Activated B cell treated with CpG ODN at 0.5 μM for 24 hours (primary cell): ENCODE results near the gene UGT2A1. TPM values are rescaled to one million over a fixed set of nuclear protein-coding genes. Genes with fewer than 3 reads are reported as not detected.

Experiments
- ATAC-seq: fragments of 200-7000 bp; cut with Tn5 transposase; one replicate; pipeline ENCODE4 v1.10.0; 2021; ENCODE audit warnings: low read depth, mild to moderate bottlenecking, moderate library complexity
- CTCF ChIA-PET: fragments of 350-600 bp; sonication (Branson Sonifier 250); formaldehyde crosslinking; loops from one replicate; lab custom pipeline; 2021; ENCODE audit warnings: antibody characterized with exemption; lab: Charles Lee
- POLR2A ChIA-PET: fragments of 350-600 bp; sonication (Branson Sonifier 250); formaldehyde crosslinking; loops from one replicate; lab custom pipeline; 2021; ENCODE audit warnings: antibody characterized with exemption; lab: Charles Lee
- DNase-seq: peaks from one replicate; pipeline ENCODE4 v3.0.0; 2022
- H3K27ac Mint-ChIP-seq: one replicate; pipeline ENCODE4 v1.8.0; 2020; ENCODE audit warnings: mixed read lengths
- H3K27me3 Mint-ChIP-seq: one replicate; pipeline ENCODE4 v1.8.0; 2021; ENCODE audit warnings: mixed read lengths
- H3K36me3 Mint-ChIP-seq: one replicate; pipeline ENCODE4 v1.8.0; 2021; ENCODE audit warnings: low read depth, mixed read lengths
- H3K4me1 Mint-ChIP-seq: one replicate; pipeline ENCODE4 v1.8.0; 2021; ENCODE audit warnings: mixed read lengths
- H3K4me3 Mint-ChIP-seq: one replicate; pipeline ENCODE4 v1.8.0; 2020; ENCODE audit warnings: mild to moderate bottlenecking, mixed read lengths
- H3K9me3 Mint-ChIP-seq: one replicate; pipeline ENCODE4 v1.8.0; 2020; ENCODE audit warnings: mixed read lengths
- intact Hi-C: fragments of 100-400 bp; cut with micrococcal nuclease; formaldehyde crosslinking; loops from one replicate; pipeline ENCODE4 v1.15.1; 2024
- total RNA-seq: library from RNA; stranded (reverse); gene quantifications from 2 replicates; pipeline ENCODE4 v1.2.3, GENCODE V29; 2022
- TF ChIP-seq, protein P1 (sequence below): fragments of 200-600 bp; IDR thresholded peaks from one replicate; pipeline ENCODE4 v1.8.0; 2022; ENCODE audit warnings: antibody characterized with exemption, mild to moderate bottlenecking

UGT2A1 gene
- total RNA-seq, 1 donor from 2014 or later, result not detected

DNA sequence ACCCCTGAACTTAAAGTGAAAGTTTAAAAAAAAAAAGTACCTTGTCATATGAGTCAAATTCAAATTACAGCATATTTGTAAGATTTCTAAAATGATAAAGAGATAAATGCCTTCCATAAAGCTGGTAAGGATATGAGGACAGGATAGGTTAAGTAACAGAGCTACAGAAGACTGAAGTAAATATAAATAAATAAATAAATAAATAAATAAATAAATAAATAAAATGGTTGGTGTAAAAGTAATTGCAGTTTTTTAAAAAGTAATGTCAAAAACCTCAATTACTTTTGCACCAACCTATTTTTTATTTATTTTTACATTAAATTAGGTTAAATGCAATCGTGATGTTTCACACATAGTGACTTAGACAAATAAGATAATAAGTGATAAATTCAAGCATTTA lies 75.8 kb downstream of the UGT2A1 start:
- H3K4me1 Mint-ChIP-seq, result no peaks in the 10 kb centered on the region
- no peak for DNase-seq
- ATAC-seq, result no peak
- ChIA-PET CTCF (no interaction called here), POLR2A (no interaction called here)
- H3K27ac Mint-ChIP-seq, result no peak overlapping the region
- no peak overlapping the region for H3K4me3 Mint-ChIP-seq
- no peaks in the 10 kb centered on the region for H3K9me3 Mint-ChIP-seq
- intact Hi-C loops, result no loop called here
- no peaks in the 10 kb centered on the region for H3K36me3 Mint-ChIP-seq
- TF ChIP-seq, protein P1, sequence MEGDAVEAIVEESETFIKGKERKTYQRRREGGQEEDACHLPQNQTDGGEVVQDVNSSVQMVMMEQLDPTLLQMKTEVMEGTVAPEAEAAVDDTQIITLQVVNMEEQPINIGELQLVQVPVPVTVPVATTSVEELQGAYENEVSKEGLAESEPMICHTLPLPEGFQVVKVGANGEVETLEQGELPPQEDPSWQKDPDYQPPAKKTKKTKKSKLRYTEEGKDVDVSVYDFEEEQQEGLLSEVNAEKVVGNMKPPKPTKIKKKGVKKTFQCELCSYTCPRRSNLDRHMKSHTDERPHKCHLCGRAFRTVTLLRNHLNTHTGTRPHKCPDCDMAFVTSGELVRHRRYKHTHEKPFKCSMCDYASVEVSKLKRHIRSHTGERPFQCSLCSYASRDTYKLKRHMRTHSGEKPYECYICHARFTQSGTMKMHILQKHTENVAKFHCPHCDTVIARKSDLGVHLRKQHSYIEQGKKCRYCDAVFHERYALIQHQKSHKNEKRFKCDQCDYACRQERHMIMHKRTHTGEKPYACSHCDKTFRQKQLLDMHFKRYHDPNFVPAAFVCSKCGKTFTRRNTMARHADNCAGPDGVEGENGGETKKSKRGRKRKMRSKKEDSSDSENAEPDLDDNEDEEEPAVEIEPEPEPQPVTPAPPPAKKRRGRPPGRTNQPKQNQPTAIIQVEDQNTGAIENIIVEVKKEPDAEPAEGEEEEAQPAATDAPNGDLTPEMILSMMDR, result no peak
- H3K27me3 Mint-ChIP-seq, result no peaks in the 10 kb centered on the region

DNA sequence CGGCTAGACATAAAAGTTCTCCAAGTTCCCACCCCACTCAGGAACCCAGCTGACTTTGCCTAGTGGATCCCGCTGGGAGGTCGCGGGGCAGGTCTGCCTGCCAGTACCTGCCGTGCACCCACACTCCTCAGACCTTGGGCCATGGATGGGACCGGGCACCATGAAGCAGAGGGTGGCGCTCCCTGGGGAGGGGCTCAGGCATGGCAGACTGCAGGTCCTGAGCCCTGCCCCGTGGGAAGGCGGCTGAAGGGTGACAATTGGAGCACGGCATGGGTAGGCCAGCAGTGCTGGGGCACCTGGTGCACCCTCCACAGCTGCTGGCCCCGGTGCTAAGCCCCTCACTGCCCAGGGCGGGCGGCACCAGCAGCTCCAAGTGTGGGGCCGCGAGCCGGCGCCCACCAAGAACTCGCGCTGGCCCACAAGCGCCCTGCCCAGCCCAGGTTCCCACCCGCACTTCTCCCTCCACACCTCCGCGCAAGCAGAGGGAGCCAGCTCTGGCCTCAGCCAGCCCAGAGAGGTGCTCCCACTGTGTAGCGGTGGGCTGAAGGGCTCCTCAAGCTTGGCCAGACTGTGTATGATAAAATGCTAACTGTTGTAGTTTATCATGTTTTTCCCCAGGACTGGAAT lies 76.7 kb downstream of the UGT2A1 start:
- CTCF ChIA-PET, result no interaction called here
- ATAC-seq, result no peak
- intact Hi-C loops, result no loop called here

DNA sequence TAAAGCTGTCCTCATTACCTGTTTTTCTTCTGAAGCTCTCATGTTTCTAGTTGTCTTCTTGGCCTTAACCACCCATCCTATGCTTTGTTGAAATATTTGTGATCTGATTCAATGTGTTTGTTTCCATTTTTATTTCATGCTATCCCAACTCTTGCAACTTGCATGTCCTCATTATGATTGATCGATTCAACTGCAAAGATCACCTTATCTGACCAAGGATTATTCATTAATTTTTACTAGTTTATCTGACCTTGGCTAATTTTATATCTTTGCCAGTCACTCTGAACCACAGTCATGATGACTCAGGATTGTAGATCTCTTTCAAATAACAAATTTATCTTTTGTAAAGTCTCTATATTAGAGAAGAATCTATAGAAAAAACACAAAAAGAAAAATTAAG lies 84.3 kb downstream of the UGT2A1 start:
- Mint-ChIP-seq H3K9me3 (peaks cover 1% of the 10 kb centered on the region), H3K27me3 (no peaks in the 10 kb centered on the region), H3K36me3 (no peaks in the 10 kb centered on the region), H3K4me1 (no peaks in the 10 kb centered on the region), H3K27ac (no peak overlapping the region), H3K4me3 (no peak overlapping the region)
- TF ChIP-seq, protein P1, result no peak
- CTCF ChIA-PET, result no interaction called here
- POLR2A ChIA-PET, result no interaction called here
- ATAC-seq (no peak), DNase-seq (no peak)
- intact Hi-C loops, result no loop called here

More for the DNA sequence above, 76.7 kb downstream of the UGT2A1 start:
- Mint-ChIP-seq H3K27ac (no peak overlapping the region), H3K9me3 (no peaks in the 10 kb centered on the region), H3K27me3 (no peaks in the 10 kb centered on the region), H3K4me3 (no peak overlapping the region), H3K4me1 (no peaks in the 10 kb centered on the region), H3K36me3 (no peaks in the 10 kb centered on the region)
- TF ChIP-seq, protein P1, result no peak
- no peak for DNase-seq
- POLR2A ChIA-PET, result no interaction called here

DNA sequence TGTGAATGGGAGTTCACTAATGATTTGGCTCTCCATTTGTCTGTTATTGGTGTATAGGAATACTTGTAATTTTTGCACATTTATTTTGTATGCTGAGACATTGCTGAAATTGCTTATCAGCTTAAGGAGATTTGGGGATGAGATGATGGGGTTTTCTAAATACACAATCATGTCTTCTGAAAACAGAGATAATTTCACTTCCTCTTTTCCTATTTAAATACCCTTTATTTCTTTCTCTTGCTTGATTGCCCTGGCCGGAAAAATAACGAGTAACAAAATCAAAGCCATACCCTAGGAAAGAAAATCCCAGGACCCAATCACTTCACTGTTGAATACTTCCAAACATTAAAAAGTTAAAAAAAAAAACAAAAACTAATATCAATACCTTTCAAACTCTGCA lies 89.6 kb downstream of the UGT2A1 start:
- TF ChIP-seq, protein P1, result no peak
- POLR2A ChIA-PET, result no interaction called here

DNA sequence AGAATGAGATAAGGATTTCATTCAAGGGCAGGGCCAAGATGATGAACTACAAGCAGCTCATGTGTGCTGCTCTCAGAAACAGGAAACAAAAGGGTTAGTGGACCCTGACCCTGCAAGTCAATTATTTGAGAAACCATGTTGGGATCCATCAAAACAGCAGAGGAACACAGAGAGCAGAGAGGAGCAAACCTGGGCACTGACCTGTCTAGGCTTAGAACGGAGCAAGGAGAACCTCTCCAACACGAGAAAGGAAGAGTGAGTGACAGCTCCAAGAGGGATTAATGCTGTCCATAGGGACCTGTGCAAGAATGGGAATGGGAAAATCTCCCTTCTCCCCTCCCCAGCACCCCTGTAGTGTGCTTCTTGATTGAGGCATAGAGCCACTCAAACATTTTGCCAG lies 103.4 kb downstream of the UGT2A1 start:
- TF ChIP-seq, protein P1, result no peak
- intact Hi-C loops, result no loop called here
- CTCF ChIA-PET, result no interaction called here
- no peak for DNase-seq
- POLR2A ChIA-PET, result no interaction called here
- no peak for ATAC-seq
- Mint-ChIP-seq H3K4me3 (no peak overlapping the region), H3K9me3 (peaks cover 3% of the 10 kb centered on the region), H3K4me1 (no peaks in the 10 kb centered on the region), H3K27ac (no peak overlapping the region), H3K36me3 (no peaks in the 10 kb centered on the region), H3K27me3 (no peaks in the 10 kb centered on the region)

More for the DNA sequence above, 89.6 kb downstream of the UGT2A1 start:
- DNase-seq, result no peak
- Mint-ChIP-seq H3K27me3 (no peaks in the 10 kb centered on the region), H3K27ac (no peak overlapping the region), H3K36me3 (no peaks in the 10 kb centered on the region), H3K4me1 (peaks cover 3% of the 10 kb centered on the region), H3K4me3 (no peak overlapping the region), H3K9me3 (peaks cover 7% of the 10 kb centered on the region)
- CTCF ChIA-PET, result no interaction called here
- intact Hi-C loops, result no loop called here
- no peak for ATAC-seq
